ENCODE data around the gene CLNK. TPM values are rescaled to one million over a fixed set of nuclear protein-coding genes. Genes with fewer than 3 reads are reported as not detected.
"Not testable (repeated sequence)": the region's sequence is repeated elsewhere in the genome, so short reads cannot be mapped to it uniquely, and the experiment has no call there.

Gene CLNK
- total RNA-seq, 1 experiment from 2014 or later = not detected

DNA sequence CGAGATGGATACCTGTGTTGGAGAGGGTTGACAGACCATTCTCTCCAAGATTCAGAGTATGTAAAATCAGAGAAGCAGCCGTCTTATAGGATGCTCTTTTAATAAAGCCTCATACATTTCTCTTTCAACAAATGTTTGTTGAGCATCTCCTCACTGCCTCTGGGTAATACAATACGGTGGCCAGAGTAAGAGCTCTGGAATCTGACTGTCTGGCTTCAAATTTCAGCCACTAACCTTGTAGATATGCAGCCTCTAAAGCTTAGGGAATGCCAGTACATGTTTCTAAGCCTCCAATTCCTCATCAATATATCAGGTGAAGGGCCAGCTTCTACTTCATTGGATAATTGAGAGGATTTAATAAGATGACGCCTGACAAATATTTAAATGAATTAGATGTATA lies 61.3 kb downstream of the CLNK start:
- DNase-seq = no peak
- no peaks in the 10 kb centered on the region for H3K27me3 ChIP-seq (ENCODE audit: control insufficient read depth, insufficient read depth, low read length)
- H3K4me3 ChIP-seq (ENCODE audit: insufficient read depth, low read depth, low read length) = no peak overlapping the region
- H3K36me3 ChIP-seq (replicated peaks; ENCODE audit: control insufficient read depth, insufficient read depth, low read length) = no peaks in the 10 kb centered on the region

DNA sequence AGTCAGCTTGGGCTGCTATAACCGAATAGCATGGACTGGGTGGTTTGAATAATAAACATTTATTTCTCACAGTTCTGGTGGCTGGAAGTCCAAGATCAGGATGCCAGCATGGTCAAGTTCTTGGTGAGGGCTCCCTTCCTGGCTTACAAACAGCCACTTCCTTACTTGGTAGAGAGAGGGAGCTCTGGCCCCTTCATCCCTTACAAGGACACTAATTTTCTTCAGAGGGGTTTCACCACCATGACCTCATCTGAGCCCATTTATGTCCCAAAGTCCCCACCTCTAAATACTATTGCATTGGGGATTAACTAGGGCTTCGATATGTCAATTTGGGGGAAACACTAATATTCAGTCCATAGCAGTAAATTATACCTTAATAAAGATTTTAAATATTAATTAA lies 61.8 kb downstream of the CLNK start:
- DNase-seq = peak; percentile 62
- no peaks in the 10 kb centered on the region for H3K27me3 ChIP-seq (ENCODE audit: control insufficient read depth, insufficient read depth, low read length)
- no peaks in the 10 kb centered on the region for H3K36me3 ChIP-seq (replicated peaks; ENCODE audit: control insufficient read depth, insufficient read depth, low read length)
- H3K4me3 ChIP-seq (ENCODE audit: insufficient read depth, low read depth, low read length) = no peak overlapping the region

DNA sequence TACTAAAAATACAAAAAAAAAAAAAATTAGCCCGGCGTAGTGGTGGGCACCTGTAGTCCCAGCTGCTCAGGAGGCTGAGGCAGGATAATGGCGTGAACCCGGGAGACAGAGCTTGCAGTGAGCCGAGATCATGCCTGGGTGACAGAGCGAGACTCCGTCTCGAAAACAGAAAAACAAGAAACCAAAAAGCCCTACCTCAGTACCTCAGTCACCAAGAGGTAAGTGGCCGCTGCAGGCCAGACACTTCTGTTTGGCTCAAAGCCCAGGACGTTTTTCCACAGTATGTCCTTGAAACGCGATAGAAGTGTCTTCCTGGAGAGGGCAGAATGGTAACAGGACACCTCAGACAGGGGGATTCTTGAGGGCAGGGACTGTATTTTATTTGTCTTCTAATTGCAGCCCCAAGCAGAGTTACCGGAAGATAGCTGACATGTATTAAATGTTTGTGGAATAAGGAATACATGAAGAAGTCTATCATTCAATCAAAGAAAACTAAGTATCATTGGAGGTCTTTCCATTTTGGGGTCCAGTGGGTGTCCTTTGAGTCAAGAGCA lies 63.6 kb downstream of the CLNK start:
- H3K36me3 ChIP-seq (replicated peaks; ENCODE audit: control insufficient read depth, insufficient read depth, low read length) = no peaks in the 10 kb centered on the region
- DNase-seq = no peak
- no peak overlapping the region for H3K4me3 ChIP-seq (ENCODE audit: insufficient read depth, low read depth, low read length)
- H3K27me3 ChIP-seq (ENCODE audit: control insufficient read depth, insufficient read depth, low read length) = no peaks in the 10 kb centered on the region

DNA sequence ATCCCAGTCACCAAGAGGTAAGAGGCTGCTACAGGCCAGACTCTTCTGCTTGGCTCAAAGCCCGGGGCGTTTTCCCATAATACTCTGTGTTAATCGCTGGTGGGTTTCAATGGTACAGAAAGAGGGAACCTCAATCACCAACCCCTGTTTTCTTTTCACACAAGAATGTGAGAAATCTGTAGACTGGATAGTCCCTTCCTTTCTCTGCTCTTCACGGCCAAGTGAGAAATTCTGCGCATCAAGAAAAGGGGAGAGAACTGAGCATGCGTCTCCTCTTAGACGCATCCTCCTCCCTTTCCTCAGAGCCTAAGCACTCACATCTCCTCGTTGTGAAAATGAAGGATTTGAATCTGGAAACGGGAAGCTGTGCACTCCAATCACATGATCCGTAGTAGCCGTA lies 64.7 kb downstream of the CLNK start:
- no peak for DNase-seq
- H3K4me3 ChIP-seq (ENCODE audit: insufficient read depth, low read depth, low read length) = no peak overlapping the region
- no peaks in the 10 kb centered on the region for H3K27me3 ChIP-seq (ENCODE audit: control insufficient read depth, insufficient read depth, low read length)
- H3K36me3 ChIP-seq (replicated peaks; ENCODE audit: control insufficient read depth, insufficient read depth, low read length) = no peaks in the 10 kb centered on the region

DNA sequence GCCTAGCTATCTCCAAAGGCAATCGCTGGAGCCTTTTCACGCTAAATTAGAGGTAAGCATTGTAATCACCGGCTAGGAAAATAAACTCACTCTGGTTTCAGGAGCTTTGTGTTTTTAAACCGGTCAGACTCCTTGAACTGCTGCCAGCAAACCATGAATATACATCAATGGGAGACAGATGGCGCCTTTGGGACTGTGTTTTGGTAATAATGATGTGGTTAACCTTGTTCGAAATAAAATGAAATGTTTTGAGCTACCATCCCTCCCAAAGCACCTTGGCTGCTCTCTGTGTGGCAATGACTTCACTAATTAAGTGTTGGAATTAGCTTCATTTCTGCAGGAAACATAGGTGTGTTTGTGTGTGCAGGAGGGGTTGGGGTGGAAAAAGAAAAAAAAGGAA lies 65.3 kb downstream of the CLNK start:
- Histone ChIP-seq H3K36me3 (replicated peaks; ENCODE audit: control insufficient read depth, insufficient read depth, low read length) (no peaks in the 10 kb centered on the region), H3K27me3 (ENCODE audit: control insufficient read depth, insufficient read depth, low read length) (no peaks in the 10 kb centered on the region), H3K4me3 (ENCODE audit: insufficient read depth, low read depth, low read length) (no peak overlapping the region)
- DNase-seq = no peak

DNA sequence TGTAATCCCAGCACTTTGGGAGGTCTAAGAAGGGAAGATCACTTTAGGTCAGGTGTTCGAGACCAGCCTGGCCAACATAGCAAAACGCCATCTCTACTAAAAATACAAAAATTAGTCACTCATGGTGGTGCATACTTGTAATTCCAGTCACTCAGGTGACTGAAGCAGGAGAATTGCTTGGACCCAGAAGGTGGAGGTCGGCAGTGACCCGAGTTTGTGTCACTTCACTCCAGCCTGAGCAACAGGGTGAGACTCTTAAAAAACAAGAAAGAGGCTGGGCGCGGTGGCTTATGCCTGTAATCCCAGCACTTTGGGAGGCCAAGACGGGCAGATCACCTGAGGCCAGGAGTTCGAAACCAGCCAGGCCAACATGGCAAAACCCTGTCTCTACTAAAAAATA lies 69.6 kb downstream of the CLNK start:
- not testable (repeated sequence) for H3K36me3 ChIP-seq (replicated peaks; ENCODE audit: control insufficient read depth, insufficient read depth, low read length); DNase-seq; H3K4me3 ChIP-seq (ENCODE audit: insufficient read depth, low read depth, low read length); H3K27me3 ChIP-seq (ENCODE audit: control insufficient read depth, insufficient read depth, low read length)

DNA sequence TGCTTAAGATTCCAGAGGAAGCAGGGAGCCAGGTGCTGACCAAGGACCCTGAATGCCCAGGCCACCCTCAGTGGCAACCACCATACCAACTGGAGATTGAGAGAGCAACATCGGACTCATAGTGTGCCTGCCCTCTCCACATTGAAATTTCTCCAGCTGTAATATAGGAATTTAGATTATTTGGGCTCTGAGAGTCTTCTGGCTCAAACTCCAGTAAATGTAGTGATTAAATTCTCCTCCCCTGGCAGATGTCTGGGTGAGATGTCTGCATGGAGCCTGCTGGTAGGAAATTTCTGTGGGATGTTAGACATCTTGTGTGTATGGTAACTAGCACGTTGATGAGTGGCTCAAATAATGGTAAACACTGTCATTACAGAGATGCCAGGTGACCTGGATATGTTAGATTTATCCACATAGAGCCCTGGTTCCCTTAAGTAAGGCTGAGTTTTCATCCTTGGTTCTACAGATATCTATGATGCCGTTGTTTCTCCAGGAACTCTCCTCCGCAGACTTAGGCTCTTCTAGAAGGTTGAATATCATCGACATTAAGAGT lies 70.6 kb downstream of the CLNK start:
- Histone ChIP-seq H3K4me3 (ENCODE audit: insufficient read depth, low read depth, low read length) (no peak overlapping the region), H3K27me3 (ENCODE audit: control insufficient read depth, insufficient read depth, low read length) (no peaks in the 10 kb centered on the region), H3K36me3 (replicated peaks; ENCODE audit: control insufficient read depth, insufficient read depth, low read length) (no peaks in the 10 kb centered on the region)
- no peak for DNase-seq

DNA sequence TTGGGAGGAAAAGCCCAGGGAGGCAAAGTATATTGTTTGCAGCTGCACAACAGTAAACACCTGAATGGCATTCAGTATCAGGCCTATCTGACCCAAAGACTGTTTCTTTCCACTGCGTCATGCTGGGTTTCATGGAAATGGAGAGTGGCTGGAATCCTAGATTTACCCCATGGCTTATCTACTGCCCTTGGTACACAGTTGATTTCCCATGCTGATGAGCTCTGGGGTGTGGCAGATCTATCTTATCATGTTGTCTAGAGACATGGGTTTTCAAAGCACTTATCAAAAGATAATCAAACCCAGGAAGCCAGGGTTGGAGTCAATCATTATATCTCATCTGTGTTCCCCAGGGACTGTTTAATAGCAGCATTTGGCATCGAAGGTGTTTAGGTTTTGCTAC lies 72.1 kb downstream of the CLNK start:
- H3K36me3 ChIP-seq (replicated peaks; ENCODE audit: control insufficient read depth, insufficient read depth, low read length) = no peaks in the 10 kb centered on the region
- no peak overlapping the region for H3K4me3 ChIP-seq (ENCODE audit: insufficient read depth, low read depth, low read length)
- no peaks in the 10 kb centered on the region for H3K27me3 ChIP-seq (ENCODE audit: control insufficient read depth, insufficient read depth, low read length)
- DNase-seq = no peak

DNA sequence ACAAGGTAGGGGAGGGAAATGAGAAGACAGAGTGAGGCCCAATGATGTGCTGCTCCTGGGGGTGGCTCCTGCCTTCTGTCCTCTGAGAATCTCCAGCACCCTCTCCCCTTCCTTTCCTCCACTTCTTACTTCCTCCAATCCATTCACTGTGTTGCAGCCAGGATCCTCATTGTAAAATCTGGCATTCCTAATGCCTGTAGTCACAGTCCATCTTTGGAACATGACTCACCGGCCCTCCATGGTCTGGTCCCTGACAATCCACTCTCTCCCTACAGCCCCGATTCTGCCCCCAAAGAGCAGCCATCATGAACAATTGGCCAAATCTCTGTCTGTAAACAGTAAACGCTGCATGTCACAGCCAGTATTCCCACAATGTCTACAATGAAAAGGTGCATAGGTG lies 72.9 kb downstream of the CLNK start:
- Histone ChIP-seq H3K4me3 (ENCODE audit: insufficient read depth, low read depth, low read length) (no peak overlapping the region), H3K27me3 (ENCODE audit: control insufficient read depth, insufficient read depth, low read length) (no peaks in the 10 kb centered on the region), H3K36me3 (replicated peaks; ENCODE audit: control insufficient read depth, insufficient read depth, low read length) (no peaks in the 10 kb centered on the region)
- no peak for DNase-seq

DNA sequence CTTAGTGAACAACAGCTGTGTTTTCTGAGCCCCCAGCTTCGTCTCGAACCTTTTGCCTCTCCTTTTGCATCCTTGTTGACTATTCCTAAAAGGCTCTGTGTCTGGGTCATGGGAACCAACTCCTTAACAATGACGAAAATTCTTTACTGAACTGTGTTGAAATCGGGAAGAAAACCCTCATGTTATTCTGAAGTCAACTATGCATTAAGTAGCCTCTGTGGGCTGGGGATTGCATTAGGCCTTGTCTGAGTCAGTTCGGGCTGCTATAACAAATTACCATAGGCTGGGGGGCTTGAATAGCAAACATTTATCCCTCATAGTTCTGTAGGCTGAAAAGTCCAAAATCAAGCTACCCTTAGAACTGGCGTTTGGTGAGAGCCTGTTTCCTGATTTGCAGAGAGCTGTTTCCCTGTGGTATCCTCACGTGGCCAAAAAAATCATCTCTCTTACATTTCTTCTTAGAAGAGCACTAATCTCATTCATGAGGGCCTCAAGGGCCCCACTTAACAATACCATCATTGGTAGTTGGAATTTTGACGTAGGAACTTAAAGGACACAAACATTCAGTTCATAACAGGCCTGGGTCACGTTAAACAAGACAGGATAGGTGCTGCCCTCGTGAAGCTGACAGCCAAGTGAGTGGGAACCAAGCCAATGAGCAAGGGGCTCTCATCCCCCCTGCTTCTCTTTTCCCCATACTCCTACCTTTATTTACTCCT lies 75.9 kb downstream of the CLNK start:
- H3K27me3 ChIP-seq (ENCODE audit: control insufficient read depth, insufficient read depth, low read length) = no peaks in the 10 kb centered on the region
- H3K4me3 ChIP-seq (ENCODE audit: insufficient read depth, low read depth, low read length) = no peak overlapping the region
- no peaks in the 10 kb centered on the region for H3K36me3 ChIP-seq (replicated peaks; ENCODE audit: control insufficient read depth, insufficient read depth, low read length)
- DNase-seq = no peak

DNA sequence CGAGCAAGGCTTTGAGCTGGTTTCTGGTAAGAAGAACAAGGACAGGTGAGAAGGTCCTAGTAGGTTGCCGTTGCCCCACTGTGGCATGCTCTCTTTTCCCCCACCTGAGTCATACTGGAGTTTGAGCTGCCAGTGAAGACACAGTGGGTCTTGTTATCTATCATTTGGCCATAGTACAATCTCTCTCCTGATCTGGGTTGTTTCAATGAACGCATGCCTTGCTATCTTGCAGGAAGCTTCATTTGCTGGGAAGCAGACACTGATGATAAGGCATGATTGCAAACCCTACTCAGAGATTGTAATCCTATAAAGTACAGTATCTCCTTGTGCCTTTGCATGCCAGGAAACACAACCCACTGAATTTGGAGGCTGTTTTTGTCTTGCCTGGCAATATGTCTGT lies 77.4 kb downstream of the CLNK start:
- Histone ChIP-seq H3K36me3 (replicated peaks; ENCODE audit: control insufficient read depth, insufficient read depth, low read length) (no peaks in the 10 kb centered on the region), H3K4me3 (ENCODE audit: insufficient read depth, low read depth, low read length) (no peak overlapping the region)
- no peak for DNase-seq

DNA sequence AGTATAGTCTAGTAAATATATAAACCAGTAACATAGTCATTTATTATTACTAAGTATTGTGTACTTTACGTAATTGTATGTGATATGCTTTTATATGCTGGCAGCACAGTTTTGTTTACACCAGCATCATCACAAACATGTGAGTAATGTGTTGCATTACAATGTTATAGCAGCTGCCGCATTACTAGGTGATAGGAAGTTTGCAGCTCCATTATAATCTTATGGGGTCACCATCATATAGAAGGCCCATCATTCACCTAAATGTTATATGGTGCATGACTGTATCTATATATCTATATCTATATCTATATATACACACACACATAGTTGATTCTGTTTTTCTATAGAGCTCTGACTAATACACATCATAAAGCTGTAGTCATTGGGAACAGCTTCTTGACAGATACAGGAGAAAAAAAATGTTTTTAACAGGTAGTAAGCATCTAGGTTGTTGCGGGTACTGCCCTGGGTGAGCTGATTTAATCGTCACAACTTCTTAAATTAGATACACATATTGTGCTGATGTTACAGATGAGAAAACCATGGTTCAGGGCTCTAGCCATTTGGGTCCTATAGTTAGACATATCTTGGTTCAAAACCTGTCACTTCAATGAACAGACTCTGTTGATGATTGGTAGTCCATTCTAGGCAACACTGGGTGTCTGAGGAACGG lies 77.9 kb downstream of the CLNK start:
- Histone ChIP-seq H3K36me3 (replicated peaks; ENCODE audit: control insufficient read depth, insufficient read depth, low read length) (no peaks in the 10 kb centered on the region), H3K4me3 (ENCODE audit: insufficient read depth, low read depth, low read length) (no peak overlapping the region), H3K27me3 (ENCODE audit: control insufficient read depth, insufficient read depth, low read length) (no peaks in the 10 kb centered on the region)
- no peak for DNase-seq

More for the DNA sequence above, 77.4 kb downstream of the CLNK start:
- no peaks in the 10 kb centered on the region for H3K27me3 ChIP-seq (ENCODE audit: control insufficient read depth, insufficient read depth, low read length)

DNA sequence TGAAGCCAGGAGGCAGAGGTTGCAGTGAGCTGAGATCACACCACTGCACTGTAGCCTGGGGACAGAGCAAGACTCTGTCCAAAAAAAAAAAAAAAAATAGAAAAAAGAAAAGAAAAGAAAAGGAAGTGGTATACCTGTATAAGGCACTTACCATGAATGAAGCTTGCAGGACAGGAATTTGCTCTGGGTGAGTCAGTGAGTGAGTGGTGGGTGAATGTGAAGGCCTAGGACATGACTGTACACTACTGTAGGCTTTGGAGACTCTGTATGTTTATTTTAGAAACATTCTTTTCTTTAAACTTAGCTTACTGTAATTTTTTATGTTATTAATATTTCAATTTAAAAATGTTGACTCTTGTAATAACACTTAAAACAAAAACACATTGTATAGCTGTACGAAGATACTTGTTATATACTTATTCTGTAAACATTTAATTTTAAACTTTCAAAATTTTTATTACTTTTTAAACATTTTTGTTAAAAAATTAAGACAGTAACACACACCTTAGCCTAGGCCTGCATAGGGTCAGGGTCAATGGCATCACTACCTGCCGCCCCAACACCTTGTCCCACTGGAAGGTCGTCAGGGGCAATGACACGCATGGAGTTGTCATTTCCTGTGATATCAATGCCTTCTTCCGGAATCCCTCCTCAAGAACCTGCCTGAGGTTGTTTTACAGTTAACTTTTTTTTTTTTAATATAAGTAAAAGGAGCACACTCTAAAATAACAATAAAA lies 78.7 kb downstream of the CLNK start:
- H3K36me3 ChIP-seq (replicated peaks; ENCODE audit: control insufficient read depth, insufficient read depth, low read length) = no peaks in the 10 kb centered on the region
- no peaks in the 10 kb centered on the region for H3K27me3 ChIP-seq (ENCODE audit: control insufficient read depth, insufficient read depth, low read length)
- H3K4me3 ChIP-seq (ENCODE audit: insufficient read depth, low read depth, low read length) = no peak overlapping the region
- no peak for DNase-seq

DNA sequence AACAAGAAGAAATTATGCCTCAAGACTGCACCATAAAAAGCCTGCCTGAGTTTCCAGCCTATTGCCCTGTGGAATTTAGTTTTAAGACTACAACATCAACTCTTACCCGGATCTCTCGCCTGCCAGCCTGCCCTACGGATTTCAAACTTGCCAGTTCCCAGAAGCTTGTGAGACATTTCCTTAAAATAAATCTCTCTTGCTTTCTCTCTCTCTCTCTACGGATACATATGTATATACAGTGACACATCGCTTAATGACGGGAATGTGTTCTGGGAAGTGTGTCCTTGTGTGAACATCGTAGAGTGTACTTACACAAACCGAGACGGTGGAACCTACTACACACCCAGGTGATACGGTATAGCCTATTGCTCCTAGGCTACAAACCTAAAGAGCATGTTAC lies 79.5 kb downstream of the CLNK start:
- no peak overlapping the region for H3K4me3 ChIP-seq (ENCODE audit: insufficient read depth, low read depth, low read length)
- no peaks in the 10 kb centered on the region for H3K36me3 ChIP-seq (replicated peaks; ENCODE audit: control insufficient read depth, insufficient read depth, low read length)
- H3K27me3 ChIP-seq (ENCODE audit: control insufficient read depth, insufficient read depth, low read length) = no peaks in the 10 kb centered on the region
- DNase-seq = no peak

DNA sequence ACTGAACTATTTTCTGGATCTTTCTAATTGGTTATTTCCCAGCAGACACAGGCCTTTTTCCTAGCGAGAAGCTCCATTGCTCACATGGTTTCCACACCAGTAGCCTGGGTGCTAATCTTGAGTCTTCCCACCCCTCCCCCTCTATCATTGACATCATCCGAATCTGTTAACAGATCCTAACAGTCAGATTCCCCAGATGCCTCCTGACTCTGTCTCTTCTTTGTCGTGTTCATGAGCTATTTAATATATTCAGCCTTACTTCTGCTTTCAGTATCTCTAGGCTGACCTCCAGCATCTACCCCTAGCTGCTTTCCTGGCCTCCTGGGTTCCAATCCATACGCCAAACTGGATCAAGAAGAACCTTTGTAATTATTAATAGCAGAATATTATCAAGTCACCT lies 85.0 kb downstream of the CLNK start:
- Histone ChIP-seq H3K36me3 (replicated peaks; ENCODE audit: control insufficient read depth, insufficient read depth, low read length) (no peaks in the 10 kb centered on the region), H3K4me3 (ENCODE audit: insufficient read depth, low read depth, low read length) (no peak overlapping the region), H3K27me3 (ENCODE audit: control insufficient read depth, insufficient read depth, low read length) (no peaks in the 10 kb centered on the region)
- no peak for DNase-seq
